Measurements from ENCODE around the gene CCDC73.

Gene CCDC73

DNA sequence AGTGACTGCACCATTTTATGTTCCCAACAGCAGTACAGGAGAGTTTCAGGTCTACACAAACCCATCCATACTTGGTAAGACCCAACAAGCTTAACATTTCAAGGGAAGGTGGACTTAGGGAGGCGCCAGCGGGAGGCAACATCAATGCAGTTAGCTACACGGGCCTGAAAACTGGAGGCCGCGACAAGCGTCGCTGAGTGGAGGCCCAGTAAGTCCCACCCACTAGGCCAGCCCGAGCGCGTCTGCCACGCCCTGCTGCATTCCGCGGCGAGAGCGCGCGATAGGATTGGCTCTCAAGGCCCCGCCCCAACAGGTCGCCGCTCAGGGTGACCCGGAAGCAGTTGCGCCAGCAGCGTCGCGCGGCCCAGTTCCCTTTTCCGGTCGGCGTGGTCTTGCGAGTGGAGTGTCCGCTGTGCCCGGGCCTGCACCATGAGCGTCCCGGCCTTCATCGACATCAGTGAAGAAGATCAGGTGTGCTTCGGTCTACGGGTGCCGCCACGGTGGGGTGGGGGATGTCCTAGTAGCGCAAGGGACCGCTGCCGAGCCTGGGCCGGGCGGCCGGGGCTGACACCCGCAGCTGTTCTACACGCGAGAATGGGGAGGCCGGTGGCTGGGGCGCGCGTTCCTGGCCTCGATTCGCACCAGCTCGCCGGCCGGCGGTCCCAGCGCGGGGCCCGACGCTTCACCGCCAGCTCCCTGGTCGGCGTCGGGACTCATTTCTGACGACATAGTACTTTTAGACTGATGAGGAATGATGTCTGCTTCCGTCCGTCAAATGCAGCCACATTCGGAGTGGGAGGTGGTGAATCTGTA, 210.8 kb downstream of the CCDC73 start, which contains the start of gene EIF3M:
Gene EIF3M (plus strand): TSS at position 373 of the 813 bp plus-strand sequence. CDS start 57 bp downstream, at position 430.
- peak; percentile 93 for DNase-seq

DNA sequence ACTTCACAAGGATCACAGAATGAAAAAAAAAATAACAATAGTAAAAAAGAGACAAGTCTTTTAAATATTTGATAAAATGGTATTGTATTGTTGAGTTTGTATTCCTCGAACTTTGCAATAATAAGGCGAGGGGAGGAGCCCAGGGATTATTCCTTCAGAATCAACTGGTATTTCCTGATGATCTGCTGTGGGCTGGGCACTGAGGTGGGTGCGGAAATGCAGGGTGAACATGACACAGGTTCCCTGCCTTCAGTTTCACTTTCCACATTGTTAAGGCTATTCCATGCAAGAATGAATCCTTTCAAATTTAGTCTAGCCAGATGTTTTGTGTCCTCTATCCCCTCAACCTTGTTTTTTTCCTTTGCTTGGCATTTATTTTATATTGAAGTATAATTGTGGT, 212.9 kb downstream of the CCDC73 start:
- no peak for DNase-seq

DNA sequence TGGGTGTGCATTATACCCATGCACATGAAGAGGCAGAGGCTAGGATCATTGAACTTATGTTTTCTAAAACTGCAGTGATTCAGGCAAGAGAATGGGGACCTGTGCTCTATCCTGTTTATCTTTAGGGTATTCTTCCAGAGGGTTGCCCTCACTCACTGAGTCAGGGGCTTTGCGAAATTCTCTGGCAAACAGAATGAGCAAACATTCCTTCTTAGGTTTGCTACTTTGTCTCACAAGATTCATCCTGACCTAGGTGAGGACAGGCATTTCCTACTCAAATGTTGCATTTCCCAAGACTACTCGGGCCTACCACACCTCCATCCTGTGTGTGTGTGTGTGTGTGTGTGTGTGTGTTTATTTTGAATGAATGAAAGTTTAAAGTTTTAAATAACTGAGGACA, 213.5 kb downstream of the CCDC73 start:
- DNase-seq, result no peak

DNA sequence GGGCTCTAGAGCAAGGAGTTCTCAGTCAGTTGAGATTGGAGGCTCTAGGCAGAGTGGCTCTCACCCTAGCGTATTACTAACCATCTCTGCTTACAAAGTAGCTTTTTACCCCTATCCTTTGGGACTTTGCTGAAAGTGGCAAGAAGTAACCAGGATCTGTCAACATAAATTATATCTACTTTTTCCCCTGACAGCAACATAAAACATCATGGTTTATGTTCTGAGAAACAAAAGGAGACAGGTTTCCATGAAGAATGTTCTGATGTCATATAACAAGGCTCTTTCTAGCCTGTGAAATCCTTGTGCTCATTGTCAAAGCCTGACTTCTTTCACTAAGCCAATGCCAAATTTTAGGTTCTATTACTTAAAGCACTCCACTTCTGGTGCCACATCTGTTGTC, 218.0 kb downstream of the CCDC73 start:
- DNase-seq, result no peak

DNA sequence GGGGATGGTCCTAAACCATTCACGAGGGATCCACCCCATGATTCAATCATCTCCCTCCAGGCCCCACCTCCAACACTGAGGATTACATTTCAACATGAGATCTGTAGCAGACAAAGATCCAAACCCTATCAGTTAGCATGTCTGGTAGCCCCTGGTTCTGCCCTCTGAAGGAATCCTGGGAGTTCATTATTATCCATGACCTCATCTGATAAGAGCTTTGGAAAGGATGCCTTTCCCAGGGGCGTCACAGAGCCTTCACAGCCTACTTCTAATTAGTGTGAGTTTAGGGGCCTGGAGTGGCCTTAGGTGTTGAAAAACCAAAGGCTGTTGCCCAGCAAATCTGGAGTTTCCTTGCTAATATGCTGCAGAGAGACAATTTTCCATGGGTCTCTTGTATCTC, 219.4 kb downstream of the CCDC73 start:
- DNase-seq, result no peak

DNA sequence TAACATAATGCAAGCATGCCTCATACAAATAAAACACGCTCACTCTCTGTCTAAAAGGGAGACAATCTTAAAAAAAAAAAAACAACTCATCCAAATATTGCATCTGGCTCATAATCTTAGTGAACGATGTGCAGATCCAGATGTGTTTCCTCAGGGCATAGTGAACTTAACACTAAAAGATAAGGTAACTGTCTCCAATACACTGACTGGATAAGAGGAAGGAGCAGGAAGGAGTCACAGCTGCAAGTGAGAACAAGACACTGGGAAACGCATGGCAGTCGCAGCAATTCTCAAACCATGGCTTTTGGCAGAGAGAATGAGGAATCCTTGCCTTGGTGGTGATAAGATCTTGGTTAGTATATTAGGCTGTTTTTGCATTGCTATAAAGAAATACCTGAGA, 220.0 kb downstream of the CCDC73 start:
- no peak for DNase-seq

DNA sequence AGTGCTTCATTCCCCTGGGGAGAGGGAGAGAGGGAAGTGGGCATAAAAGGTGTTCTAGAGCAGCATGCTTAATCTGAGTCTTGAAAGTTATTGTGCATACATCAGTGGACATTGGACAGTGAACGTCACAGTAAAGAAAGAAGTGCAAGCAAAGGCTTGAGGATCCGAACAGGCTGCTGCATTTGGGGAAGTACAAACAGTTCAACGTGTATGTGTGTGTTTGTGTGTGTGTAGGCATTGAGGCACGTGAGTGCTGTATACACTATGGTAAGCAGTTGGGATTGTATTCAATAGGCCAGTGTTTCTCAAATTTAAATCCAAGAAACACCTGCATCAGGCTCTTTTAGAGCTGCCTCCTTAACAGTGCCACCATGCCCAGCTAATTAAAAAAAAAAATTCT, 221.2 kb downstream of the CCDC73 start:
- DNase-seq, result no peak

DNA sequence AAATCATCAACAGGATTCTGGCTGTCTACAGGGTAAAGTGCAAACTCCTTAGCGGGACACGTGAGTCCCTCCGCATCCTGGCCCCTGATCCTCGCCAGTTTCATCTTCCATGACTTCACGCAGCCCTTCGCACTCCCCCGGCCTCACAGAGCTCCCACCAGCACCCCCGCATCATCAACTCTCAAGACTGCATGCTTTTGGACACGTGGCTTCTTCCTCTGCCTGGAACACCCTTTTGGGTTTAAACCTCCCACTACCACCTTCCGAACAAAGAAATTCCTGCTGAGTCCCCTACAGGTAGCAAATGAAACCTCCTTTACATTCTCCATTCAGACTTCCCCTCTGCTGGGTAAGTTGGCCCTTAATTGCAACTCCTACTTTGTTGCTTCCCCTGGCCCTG, 223.4 kb downstream of the CCDC73 start:
- no peak for DNase-seq

DNA sequence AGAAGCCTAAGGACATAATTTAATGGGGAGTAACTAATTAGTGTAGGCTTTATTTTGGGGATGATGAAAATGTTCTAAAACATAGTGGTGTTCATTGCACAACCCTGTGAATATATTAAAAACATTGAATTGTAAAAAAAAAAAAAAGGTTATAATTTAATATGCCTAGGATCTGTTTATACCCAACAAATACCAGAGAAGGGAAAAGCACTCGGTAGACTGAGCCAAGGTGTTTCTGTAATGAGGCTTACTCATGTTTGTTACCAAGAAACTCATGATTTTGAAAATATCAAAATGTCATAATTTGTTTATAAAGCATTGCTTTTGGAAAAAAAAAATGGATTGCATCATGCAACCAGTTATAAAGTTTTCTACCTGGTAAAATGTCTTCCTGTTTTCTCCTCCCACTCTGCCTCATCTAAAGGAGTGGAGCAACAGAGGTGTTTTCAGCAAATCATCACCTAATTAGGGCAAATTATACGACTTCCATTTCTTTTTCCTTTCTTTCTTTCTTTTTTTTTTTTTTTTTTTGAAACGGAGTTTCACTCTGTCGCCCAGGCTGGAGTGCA, 225.1 kb downstream of the CCDC73 start:
- DNase-seq, result no peak

DNA sequence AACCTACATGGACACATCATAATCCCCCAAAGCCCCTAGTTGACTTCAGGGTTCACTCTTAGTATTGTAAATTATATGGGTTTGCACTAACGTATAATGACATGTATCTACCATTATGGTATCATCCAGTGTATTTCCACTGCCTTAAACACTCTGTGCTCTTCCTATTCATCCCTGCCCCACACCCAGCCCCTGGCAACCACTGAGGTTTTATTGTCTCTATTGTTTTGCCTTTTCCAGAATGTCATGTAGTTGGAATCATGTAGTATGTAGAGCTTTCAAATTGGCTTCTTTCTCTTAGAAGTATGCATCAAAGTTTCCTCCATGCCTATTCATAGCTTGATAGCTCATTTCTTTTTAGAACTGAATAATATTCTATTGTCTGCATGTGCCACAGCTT, 227.3 kb downstream of the CCDC73 start:
- DNase-seq, result no peak

DNA sequence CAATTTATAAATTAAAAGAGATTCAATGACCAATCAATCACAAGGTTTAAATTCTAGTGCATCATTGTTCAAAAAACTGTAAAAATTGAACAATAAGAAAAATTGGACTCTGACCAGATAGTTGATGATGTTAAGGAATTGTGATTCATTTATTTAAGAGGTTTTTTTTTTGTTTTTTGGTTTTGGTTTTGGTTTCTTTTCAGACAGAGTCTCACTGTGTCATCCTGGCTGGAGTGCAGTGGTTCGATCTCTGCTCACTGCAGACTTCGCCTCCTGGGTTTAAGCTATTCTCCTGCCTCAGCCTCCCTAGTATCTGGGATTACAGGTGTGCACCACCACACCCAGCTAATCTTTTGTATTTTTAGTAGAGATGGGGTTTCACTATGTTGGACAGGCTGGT, 227.9 kb downstream of the CCDC73 start:
- no peak for DNase-seq

DNA sequence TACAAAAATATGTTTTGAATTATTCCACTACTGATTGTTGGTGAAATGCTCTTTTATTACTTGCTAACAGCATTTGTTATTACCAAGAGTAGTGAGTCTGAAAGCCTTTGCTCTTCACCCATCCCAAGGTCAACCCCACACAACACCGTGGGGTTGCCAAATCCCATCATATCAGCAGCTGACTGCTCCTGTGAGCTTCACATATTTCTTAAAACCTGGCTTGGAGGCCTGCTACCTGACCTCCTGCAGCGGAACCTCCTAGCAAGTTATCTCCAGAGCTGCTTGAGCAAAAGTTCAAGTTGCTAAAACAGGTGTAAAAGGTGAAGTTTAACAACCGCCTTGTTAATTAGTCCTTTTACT, 230.9 kb downstream of the CCDC73 start:
- DNase-seq, result no peak

DNA sequence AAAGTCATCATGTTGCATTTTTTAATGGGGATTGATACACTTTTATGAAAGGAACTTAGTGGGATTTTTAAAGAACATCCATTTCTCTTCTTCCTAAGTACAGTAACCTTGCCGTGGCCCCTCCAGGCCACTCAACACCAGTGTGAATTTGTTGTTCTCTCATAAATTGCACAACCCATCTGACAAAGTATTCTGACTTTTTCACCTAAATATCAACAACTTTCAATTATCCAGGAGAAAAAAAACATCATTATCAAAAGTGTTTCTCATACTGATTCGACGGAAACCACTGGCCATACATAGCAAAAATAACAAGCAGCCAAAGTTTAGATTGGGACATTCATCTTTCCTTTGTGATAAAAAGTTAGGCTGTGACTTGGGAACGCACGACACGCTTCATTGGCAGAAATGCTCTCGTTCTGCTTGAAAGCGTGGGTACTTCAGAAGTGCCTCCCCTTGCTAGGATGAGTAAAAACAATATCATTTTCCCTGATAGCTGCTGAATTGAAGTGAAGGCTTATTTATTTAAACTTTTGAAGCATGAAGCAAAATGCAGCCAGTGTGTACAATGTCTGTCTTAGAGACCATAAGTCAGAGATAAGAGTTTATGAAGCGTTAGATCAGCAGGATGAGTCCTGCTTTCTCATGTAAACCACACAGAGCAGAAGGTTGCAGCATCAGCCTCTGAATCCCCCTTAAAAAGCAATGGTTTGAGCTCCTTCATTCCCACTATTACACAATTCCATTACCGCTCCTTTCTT, 231.4 kb downstream of the CCDC73 start:
- no peak for DNase-seq

DNA sequence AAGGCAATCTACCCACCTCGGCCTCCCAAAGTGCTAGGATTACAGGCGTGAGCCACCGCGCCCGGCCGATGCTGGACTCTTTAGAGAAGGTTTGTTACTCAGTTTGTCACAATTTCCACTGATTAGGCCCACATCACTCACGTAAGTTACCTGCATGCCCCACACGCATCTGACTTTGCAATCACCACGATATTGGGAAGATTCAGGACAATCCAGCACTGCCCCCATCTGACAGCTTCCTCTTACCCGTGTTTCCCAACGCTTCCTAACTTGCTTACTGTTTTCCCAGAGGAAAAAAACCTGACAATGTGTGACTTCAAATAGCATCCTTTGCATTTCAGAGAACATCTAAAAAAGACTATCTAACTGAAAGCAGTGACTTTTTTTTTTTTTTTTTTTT, 232.6 kb downstream of the CCDC73 start:
- DNase-seq, result no peak

DNA sequence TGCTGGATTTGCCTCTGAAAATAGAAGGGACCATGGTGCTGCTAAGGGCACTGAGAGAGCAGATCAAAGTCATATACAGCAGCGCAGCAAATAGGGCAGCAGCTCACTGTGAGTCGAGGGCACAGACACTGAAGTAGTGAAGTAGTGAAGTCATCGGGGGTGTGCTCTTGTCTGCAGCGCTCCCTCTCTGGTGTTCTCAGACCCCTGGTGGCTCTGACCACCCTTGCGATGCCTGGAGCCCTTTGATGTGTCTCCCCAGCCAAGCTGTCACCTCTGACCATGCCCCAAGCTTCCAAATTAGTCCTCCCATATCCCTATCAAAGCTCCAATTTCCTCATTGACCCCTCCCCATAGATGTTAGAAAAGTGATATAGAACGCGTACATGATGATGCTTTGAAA, 238.6 kb downstream of the CCDC73 start:
- no peak for DNase-seq

DNA sequence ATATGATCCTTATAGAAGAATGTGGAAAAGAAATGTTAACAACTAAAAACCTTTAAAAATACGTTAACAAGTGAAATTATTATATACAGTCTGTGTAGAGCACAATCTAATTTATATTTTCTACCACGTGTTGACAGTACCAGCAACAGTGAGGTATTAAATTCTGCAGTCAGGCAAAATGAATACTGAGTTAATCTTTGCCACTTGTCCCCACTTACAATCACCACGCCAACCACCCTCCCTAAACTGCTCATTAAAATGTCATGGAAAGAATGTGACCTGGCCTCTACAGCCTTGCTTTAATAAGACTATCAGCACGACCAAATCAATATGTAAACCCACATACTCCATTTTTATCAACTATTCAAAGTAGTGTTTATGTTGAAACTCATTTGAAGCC, 239.4 kb downstream of the CCDC73 start:
- no peak for DNase-seq
